HG03103 (cell line): ENCODE data around the gene SYK.

Experiments used
- ATAC-seq: cut with Tn5 transposase; IDR thresholded peaks from one replicate; pipeline ENCODE4 v1.9.1; 2021; ENCODE audit warnings: low read depth; ENCODE audit not compliant: unreplicated experiment

Gene SYK

DNA sequence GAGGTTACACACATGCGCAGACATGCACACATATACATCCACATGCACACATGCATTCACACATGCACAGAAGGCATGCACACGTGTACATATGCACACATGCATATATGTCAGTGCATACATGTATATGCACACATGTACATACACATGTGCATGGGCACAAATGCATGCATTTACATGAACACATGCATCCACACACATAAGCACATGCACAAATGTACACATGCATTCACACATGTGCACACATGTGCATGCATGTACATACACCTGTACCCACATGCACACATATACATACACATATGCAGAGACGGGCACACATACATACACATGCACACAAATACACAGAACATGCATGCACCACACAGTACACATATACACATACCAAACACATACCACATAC lies 97.7 kb downstream of the SYK start:
- ATAC-seq = no peak

DNA sequence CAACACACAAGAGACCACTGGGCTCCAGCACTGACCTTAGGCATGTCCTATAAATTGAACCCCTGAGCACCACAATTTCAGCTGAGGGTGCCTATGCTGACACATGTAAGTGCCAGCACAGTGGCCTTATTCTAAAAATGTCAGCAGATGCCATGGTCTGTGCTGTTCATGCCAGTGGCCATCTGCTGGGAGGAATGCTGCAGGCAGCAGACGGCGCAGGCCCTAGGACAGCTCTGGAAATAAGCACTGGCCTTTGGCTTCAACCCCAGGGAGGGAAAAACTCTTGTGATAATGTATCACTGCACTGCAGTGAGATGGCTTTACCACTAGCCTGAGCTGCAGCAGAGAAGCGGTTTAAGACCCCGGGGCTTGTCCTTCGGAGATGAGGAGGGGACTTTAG lies 98.5 kb downstream of the SYK start:
- ATAC-seq = no peak

GRCh38 chr9:90901933-90902332 lies 100.3 kb downstream of the SYK start:
- no peak for ATAC-seq

- no peak for ATAC-seq
These were observed 102.3 kb downstream of the SYK start for GRCh38 chr9:90903766-90904424.

DNA sequence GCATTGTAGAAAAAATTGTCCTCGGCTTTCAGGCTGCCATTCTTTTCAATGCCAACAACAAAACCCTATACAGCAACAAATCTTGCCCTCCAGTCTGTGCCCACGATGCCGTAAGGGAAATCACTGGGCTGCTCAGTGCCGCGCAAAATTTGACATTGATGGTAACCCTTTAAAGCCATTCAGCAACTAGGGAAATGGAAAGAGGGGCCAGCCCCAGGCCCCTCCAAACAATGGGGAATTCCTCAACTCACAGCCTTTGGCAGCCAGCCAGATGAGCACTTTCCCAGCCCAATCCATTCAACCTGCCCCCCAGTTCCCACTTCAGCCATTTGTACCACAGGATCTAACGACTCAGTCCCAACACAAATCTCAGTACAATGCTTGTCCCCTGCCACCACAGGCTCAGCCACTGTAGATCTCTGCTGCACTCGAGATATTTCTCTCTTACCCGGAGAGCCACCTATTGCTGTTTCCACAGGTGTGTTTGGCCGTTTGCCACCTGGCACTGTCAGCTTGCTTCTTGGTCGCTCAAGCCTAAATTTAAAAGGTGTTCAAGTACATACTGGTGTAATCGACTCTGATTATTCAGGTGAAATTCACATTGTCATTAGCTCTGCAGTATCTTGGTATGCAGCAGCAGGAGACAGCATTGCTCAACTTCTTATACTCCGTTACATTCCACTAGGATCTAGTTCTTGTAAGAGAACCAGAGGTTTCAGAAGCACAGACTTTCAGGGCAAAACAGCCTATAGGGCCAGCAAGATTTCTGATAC lies 103.3 kb downstream of the SYK start:
- no peak for ATAC-seq

DNA sequence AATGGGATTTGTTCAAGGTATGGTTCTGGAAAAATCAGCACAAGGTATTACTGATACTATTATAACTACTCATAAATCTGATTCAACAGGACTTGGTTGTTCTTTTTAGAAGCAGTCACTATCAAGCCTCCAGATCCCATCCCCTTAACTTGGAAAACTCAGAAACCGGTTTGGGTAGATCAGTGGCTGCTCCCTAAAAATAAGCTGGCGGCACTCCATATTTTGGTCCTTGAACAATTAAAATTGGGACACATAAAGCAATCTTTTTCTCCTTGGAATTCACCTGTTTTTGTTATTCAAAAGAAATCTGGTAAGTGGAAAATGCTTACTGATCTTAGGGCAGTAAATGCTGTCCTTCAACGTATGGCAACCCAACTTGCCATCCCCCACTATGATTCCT lies 104.2 kb downstream of the SYK start:
- no peak for ATAC-seq

DNA sequence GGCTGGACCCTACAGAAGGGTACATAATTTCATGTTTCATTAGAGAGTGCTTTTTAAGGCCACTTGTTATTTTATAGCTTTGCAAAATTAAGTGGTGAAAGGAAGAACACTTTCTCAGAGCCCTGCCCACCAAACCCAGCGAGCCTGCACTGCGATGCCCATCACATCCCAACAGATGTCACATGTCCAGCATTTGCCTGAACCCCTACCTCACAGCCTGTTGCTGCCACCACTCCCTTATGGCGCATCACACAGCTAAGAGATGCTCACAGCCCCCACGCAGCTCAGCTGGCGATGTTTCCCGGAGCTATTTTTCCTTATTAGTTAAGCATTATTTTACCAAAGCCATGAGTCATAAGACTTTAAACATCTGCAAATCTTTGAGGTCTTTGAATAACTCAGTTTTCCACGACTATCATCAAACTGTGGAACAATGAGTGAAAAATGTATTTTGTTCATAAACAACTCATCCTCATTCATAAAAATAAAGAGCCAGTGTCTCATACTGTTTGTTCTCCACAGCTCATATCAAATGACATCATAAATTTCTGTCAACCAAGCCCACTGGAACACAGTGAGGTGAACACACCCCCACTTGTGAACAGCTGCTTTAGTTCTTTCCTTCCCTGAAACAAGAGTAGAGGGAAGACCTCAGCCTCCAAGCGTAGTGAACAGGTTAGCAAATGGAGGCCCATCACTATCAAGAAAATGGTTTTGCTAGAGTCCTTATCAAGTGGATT lies 104.9 kb downstream of the SYK start:
- ATAC-seq = no peak

DNA sequence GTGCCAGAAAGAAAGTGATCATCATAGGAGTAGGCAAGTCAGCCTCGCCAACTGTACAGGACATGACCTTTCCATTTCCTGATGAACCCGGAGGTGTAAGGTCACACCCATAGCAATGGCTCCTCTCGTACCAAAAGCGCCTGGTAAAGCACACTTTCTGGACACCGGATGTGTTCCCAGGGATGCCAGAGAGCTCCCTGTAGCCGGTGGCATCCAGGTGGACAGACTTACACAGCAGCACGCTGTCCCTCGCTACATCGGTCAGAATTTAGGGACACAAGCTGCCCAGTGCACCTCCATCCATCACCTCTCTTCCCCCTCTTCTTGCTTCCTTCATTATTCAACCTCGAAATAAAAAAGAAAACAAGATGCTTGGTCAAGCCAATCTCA lies 105.4 kb downstream of the SYK start:
- ATAC-seq = no peak

DNA sequence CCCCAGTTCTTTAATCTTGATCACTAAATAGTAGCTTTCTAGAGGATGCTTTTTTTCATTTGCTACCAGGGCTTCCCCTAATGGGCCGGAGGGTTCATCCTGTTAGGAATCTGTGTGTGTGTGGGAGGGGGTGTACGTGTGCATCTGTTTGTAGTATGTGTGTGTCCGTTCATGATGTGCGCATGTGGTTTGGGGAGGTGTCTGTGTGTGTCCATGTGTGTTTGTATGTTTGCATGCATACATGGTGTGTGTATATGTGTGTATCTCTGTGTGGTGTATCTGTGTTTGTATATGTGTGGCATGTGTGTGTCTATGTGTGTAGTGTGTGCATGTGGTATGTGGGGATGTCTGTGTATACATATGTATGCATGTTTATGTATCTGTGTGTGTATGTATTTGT lies 106.2 kb downstream of the SYK start:
- ATAC-seq = no peak

DNA sequence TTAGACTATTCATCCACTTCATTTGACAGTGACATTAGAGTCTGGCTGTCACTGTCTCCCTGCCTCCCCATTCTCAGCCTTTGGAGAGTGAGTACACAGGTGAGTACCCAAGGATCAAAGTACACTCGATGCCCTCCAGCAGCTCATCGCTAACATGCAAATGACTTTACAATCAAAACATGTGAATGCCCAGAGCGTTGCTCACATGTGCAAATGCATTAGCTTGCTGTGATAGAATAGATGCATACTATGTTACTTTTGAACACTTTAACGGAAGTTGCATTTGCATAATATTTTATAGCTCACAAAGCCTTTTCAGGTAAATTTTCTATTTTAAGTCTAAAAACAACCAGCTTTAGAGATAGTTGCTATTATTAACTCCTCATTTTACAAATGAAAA lies 107.6 kb downstream of the SYK start:
- no peak for ATAC-seq

- no peak for ATAC-seq
These were observed 108.2 kb downstream of the SYK start for GRCh38 chr9:90909747-90910283.

GRCh38 chr9:90914196-90914595 lies 112.6 kb downstream of the SYK start:
- ATAC-seq = no peak

- no peak for ATAC-seq
These were observed 113.4 kb downstream of the SYK start for GRCh38 chr9:90914868-90915483.

DNA sequence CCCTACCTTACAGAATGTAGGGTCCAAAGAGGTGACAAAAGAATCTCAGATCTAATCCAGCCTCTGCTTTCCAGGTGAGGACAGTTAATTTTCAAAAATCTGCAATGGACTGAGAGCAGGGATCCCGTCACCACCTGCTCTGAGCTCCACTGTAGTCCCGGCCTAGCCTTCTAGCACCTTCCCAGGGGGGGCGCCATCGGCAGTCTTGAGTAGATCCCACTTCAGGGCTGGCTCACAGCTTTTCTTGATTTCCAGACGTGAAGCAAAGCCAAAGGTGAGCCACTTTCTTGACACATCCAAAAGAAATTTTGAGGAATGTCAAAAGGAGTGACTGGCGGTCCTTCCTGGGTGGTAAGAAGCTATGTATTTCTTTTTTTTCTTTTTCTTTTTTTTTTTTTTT lies 114.1 kb downstream of the SYK start:
- no peak for ATAC-seq

- ATAC-seq = no peak
These were observed 114.6 kb downstream of the SYK start for GRCh38 chr9:90916147-90916734.

- no peak for ATAC-seq
These were observed 118.3 kb downstream of the SYK start for GRCh38 chr9:90919883-90920282.

DNA sequence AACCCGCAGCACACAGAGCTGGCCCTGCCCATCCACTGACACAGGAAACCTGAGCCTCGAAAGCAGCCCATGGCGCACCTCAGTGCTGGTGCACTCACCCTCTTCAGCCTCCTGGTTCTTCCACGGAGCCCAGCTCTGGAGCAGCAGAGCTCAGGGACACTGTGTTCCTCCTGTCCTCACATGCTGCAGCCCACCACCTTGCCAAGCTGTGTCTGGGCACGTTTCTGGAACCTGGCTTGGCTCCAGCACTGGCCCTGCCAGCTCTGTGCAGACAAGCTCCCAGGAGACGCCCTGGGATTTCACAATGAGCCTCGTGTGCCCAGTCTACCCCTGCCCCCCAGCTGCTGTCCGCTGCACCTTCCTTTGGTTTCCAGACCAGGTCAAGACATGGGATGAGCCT lies 119.5 kb downstream of the SYK start:
- ATAC-seq = no peak

GRCh38 chr9:90921969-90922368 lies 120.3 kb downstream of the SYK start:
- no peak for ATAC-seq

GRCh38 chr9:90925581-90926257 lies 124.1 kb downstream of the SYK start:
- ATAC-seq = no peak

GRCh38 chr9:90926936-90927335 lies 125.3 kb downstream of the SYK start:
- ATAC-seq = no peak
